ENCODE results near the gene DLEC1. TPM values are rescaled to one million over a fixed set of nuclear protein-coding genes. Genes with fewer than 3 reads are reported as not detected.

Gene DLEC1
- total and polyA plus RNA-seq, 2 donors (not counting 1 experiment from before 2014, with no cell fraction given), result 0.52 to 2.1 TPM

GRCh38 chr3:38007754-38008090, 31.3 kb upstream of the DLEC1 start:
- intact Hi-C loops (cut with micrococcal nuclease), result no loop called here

GRCh38 chr3:38008191-38008701, 30.8 kb upstream of the DLEC1 start:
- H3K9me3 ChIP-seq (ENCODE audit: control extremely low read depth in 1 of 3, control insufficient read depth in 2 of 3, insufficient read depth in 1 of 3, low read length in 2 of 3), result no peaks in the 10 kb centered on the region
- POLR2A ChIA-PET, result no interaction called here
- peaks cover 11% of the 10 kb centered on the region for H3K4me1 Mint-ChIP-seq
- no peaks in the 10 kb centered on the region for H3K79me2 ChIP-seq (ENCODE audit: control insufficient read depth, insufficient read depth, low read length)
- no peak overlapping the region for H2AFZ ChIP-seq (ENCODE audit: insufficient read depth, low read depth, low read length, poor library complexity, severe bottlenecking)
- intact Hi-C loops (cut with micrococcal nuclease), result no loop called here
- H3K4me3 ChIP-seq (ENCODE audit: control extremely low read depth in 1 of 5, extremely low read depth in 1 of 5, insufficient read depth in 1 of 5, low read depth in 2 of 5, low read length in 4 of 5), result no peak overlapping the region
- H3K4me1 ChIP-seq (ENCODE audit: control insufficient read depth in 2 of 2, insufficient read depth in 2 of 2, low read length in 2 of 2), result no peaks in the 10 kb centered on the region
- peaks cover 0 to 11% of the 10 kb centered on the region in 2 experiments for H3K36me3 ChIP-seq (replicated peaks in 1 of 2; ENCODE audit: control extremely low read depth in 1 of 2, control insufficient read depth in 1 of 2, extremely low read depth in 1 of 2, insufficient read depth in 2 of 2, low read length in 1 of 2)
- no peaks in the 10 kb centered on the region for H3K27me3 Mint-ChIP-seq
- TF ChIP-seq CTCF (IDR thresholded peaks at IDR 0.05), result no peak
- no peak for TF ChIP-seq EZH2 (IDR thresholded peaks at IDR 0.05; ENCODE audit: borderline replicate concordance, insufficient read depth, low read depth, low read length, poor library complexity, severe bottlenecking)
- CTCF ChIA-PET, result no interaction called here
- DNase-seq (no peak), ATAC-seq (ENCODE audit: low read depth) (no peak)
- no peak overlapping the region for H3K27ac Mint-ChIP-seq
- no peaks in the 10 kb centered on the region for H3K9me3 Mint-ChIP-seq (ENCODE audit: insufficient read depth)
- 97% methylated on average over 19 of the region's 19 CpGs for WGBS (ENCODE audit: insufficient coverage)
- no peaks in the 10 kb centered on the region for H4K20me1 ChIP-seq (ENCODE audit: control insufficient read depth, insufficient read depth, low read length, poor library complexity, severe bottlenecking)
- no peak overlapping the region for H3K4me2 ChIP-seq (replicated peaks; ENCODE audit: low read depth, low read length, poor library complexity, severe bottlenecking)
- no peak overlapping the region for H3K4me3 Mint-ChIP-seq
- no peak overlapping the region for H3K9ac ChIP-seq (ENCODE audit: low read length)
- H3K27ac ChIP-seq (ENCODE audit: low read length in 2 of 2), result no peak overlapping the region
- H3K27me3 ChIP-seq (replicated peaks in 1 of 4; ENCODE audit: control extremely low read depth in 1 of 4, control insufficient read depth in 3 of 4, insufficient read depth in 4 of 4, low read length in 3 of 4), result no peaks in the 10 kb centered on the region

More at GRCh38 chr3:38007754-38008090, 31.3 kb upstream of the DLEC1 start:
- TF ChIP-seq EZH2 (IDR thresholded peaks at IDR 0.05; ENCODE audit: borderline replicate concordance, insufficient read depth, low read depth, low read length, poor library complexity, severe bottlenecking) (no peak), CTCF (IDR thresholded peaks at IDR 0.05) (no peak)
- H2AFZ ChIP-seq (ENCODE audit: insufficient read depth, low read depth, low read length, poor library complexity, severe bottlenecking), result no peak overlapping the region
- Mint-ChIP-seq H3K9me3 (ENCODE audit: insufficient read depth) (no peaks in the 10 kb centered on the region), H3K27me3 (no peaks in the 10 kb centered on the region), H3K27ac (no peak overlapping the region), H3K4me3 (no peak overlapping the region), H3K4me1 (peaks cover 11% of the 10 kb centered on the region)
- 95% methylated on average over 3 of the region's 7 CpGs for WGBS (ENCODE audit: insufficient coverage)
- no peaks in the 10 kb centered on the region for H3K79me2 ChIP-seq (ENCODE audit: control insufficient read depth, insufficient read depth, low read length)
- H3K27me3 ChIP-seq (replicated peaks in 1 of 4; ENCODE audit: control extremely low read depth in 1 of 4, control insufficient read depth in 3 of 4, insufficient read depth in 4 of 4, low read length in 3 of 4), result no peaks in the 10 kb centered on the region
- POLR2A ChIA-PET, result no interaction called here
- CTCF ChIA-PET, result interaction anchor here (0.9 to 3.3 kb wide), 2 partner anchors 32 to 38 kb away, joined by 3 to 16 read pairs; partner anchors contain the start of gene DLEC1
- no peak for ATAC-seq (ENCODE audit: low read depth)
- DNase-seq, result no peak
- H3K4me1 ChIP-seq (ENCODE audit: control insufficient read depth in 2 of 2, insufficient read depth in 2 of 2, low read length in 2 of 2), result no peaks in the 10 kb centered on the region
- no peak overlapping the region for H3K9ac ChIP-seq (ENCODE audit: low read length)
- H3K9me3 ChIP-seq (ENCODE audit: control extremely low read depth in 1 of 3, control insufficient read depth in 2 of 3, insufficient read depth in 1 of 3, low read length in 2 of 3), result no peaks in the 10 kb centered on the region
- H3K4me3 ChIP-seq (ENCODE audit: control extremely low read depth in 1 of 5, extremely low read depth in 1 of 5, insufficient read depth in 1 of 5, low read depth in 2 of 5, low read length in 4 of 5), result no peak overlapping the region
- no peak overlapping the region for H3K27ac ChIP-seq (ENCODE audit: low read length in 2 of 2)
- H4K20me1 ChIP-seq (ENCODE audit: control insufficient read depth, insufficient read depth, low read length, poor library complexity, severe bottlenecking), result no peaks in the 10 kb centered on the region
- no peak overlapping the region for H3K4me2 ChIP-seq (replicated peaks; ENCODE audit: low read depth, low read length, poor library complexity, severe bottlenecking)
- peaks cover 0 to 14% of the 10 kb centered on the region in 2 experiments for H3K36me3 ChIP-seq (replicated peaks in 1 of 2; ENCODE audit: control extremely low read depth in 1 of 2, control insufficient read depth in 1 of 2, extremely low read depth in 1 of 2, insufficient read depth in 2 of 2, low read length in 1 of 2)

Data from B cell (primary cell).